Osteocyte (in vitro differentiated cells): Measurements from ENCODE around the gene RXRA. TPM values are rescaled to one million over a fixed set of nuclear protein-coding genes. Genes with fewer than 3 reads are reported as not detected.

Source experiments
- DNase-seq: peaks from one replicate; pipeline ENCODE4 v3.0.0; 2021; ENCODE audit warnings: mixed read lengths; ENCODE audit not compliant: unreplicated experiment; ENCODE audit errors: extremely low spot score
- H3K27ac Mint-ChIP-seq: one replicate; pipeline ENCODE4 v1.8.0; 2021; ENCODE audit warnings: mild to moderate bottlenecking, mixed read lengths; ENCODE audit not compliant: unreplicated experiment
- H3K27me3 Mint-ChIP-seq: one replicate; pipeline ENCODE4 v1.8.0; 2021; ENCODE audit warnings: mixed read lengths; ENCODE audit not compliant: unreplicated experiment
- H3K36me3 Mint-ChIP-seq: one replicate; pipeline ENCODE4 v1.8.0; 2021; ENCODE audit warnings: mixed read lengths; ENCODE audit not compliant: unreplicated experiment
- H3K4me1 Mint-ChIP-seq: one replicate; pipeline ENCODE4 v1.8.0; 2021; ENCODE audit warnings: mixed read lengths; ENCODE audit not compliant: unreplicated experiment
- H3K4me3 Mint-ChIP-seq: one replicate; pipeline ENCODE4 v1.8.0; 2021; ENCODE audit warnings: mild to moderate bottlenecking, moderate library complexity, mixed read lengths; ENCODE audit not compliant: unreplicated experiment
- H3K9me3 Mint-ChIP-seq: one replicate; pipeline ENCODE4 v1.8.0; 2021; ENCODE audit warnings: mixed read lengths; ENCODE audit not compliant: unreplicated experiment
- CTCF ChIP-seq: fragments of 200-600 bp; sonication (generic); IDR thresholded peaks from 2 replicates; pipeline ENCODE4 v1.5.0; 2021; ENCODE audit warnings: antibody characterized with exemption, mild to moderate bottlenecking, moderate library complexity
- total RNA-seq: library from RNA; stranded (reverse); gene quantifications from 2 replicates; pipeline ENCODE4 v1.2.1, GENCODE V29; 2021

The RXRA gene
- total RNA-seq, 1 donor from 2014 or later, result 82.2 TPM

- H3K36me3 Mint-ChIP-seq, result no peaks in the 10 kb centered on the region
- H3K4me1 Mint-ChIP-seq, result peaks cover 71% of the 10 kb centered on the region
- H3K4me3 Mint-ChIP-seq, result no peak overlapping the region
- no peaks in the 10 kb centered on the region for H3K27me3 Mint-ChIP-seq
- no peak for DNase-seq
- H3K9me3 Mint-ChIP-seq, result no peaks in the 10 kb centered on the region
- TF ChIP-seq CTCF, result no peak
- no peak overlapping the region for H3K27ac Mint-ChIP-seq
Observed at GRCh38 chr9:134319306-134320125, 6.7 kb upstream of the RXRA start.

- Mint-ChIP-seq H3K27ac (no peak overlapping the region), H3K9me3 (no peaks in the 10 kb centered on the region), H3K4me3 (no peak overlapping the region), H3K4me1 (peaks cover 71% of the 10 kb centered on the region), H3K27me3 (no peaks in the 10 kb centered on the region), H3K36me3 (no peaks in the 10 kb centered on the region)
- no peak for TF ChIP-seq CTCF
- DNase-seq, result no peak
Observed at GRCh38 chr9:134320126-134320867, 6.0 kb upstream of the RXRA start.

- Mint-ChIP-seq H3K36me3 (no peaks in the 10 kb centered on the region), H3K4me1 (peaks cover 64% of the 10 kb centered on the region), H3K27ac (no peak overlapping the region), H3K9me3 (no peaks in the 10 kb centered on the region), H3K27me3 (no peaks in the 10 kb centered on the region), H3K4me3 (no peak overlapping the region)
- TF ChIP-seq CTCF, result no peak
- no peak for DNase-seq
Observed at GRCh38 chr9:134320868-134321471, 5.3 kb upstream of the RXRA start.

- Mint-ChIP-seq H3K4me3 (no peak overlapping the region), H3K4me1 (peaks cover 60% of the 10 kb centered on the region), H3K36me3 (no peaks in the 10 kb centered on the region), H3K27me3 (no peaks in the 10 kb centered on the region), H3K9me3 (no peaks in the 10 kb centered on the region), H3K27ac (no peak overlapping the region)
- DNase-seq, result no peak
- TF ChIP-seq CTCF, result no peak
Observed at GRCh38 chr9:134321531-134321930, 4.7 kb upstream of the RXRA start.
